Epithelial cell of proximal tubule (primary cell): ENCODE results near the gene ADGRB3. TPM values are rescaled to one million over a fixed set of nuclear protein-coding genes. Genes with fewer than 3 reads are reported as not detected.

Experiments
- DNase-seq: peaks from one replicate; pipeline ENCODE4 v3.0.0-alpha.2; 2011; ENCODE audit warnings: low read depth
- H3K4me3 ChIP-seq: 2 replicates; pipeline ENCODE4 v1.5.1; 2011; ENCODE audit warnings: low read depth, mild to moderate bottlenecking, low read length
- CTCF ChIP-seq: conservative IDR thresholded peaks from 2 replicates; pipeline ENCODE4 v1.5.1; 2012; ENCODE audit warnings: low read depth, mild to moderate bottlenecking, low read length
- total RNA-seq: library from RNA; depleted of rRNA; stranded (reverse); fragments of >200 nt; gene quantifications from 2 replicates; pipeline ENCODE4 v1.2.3, GENCODE V29; 2015

Gene ADGRB3
- total RNA-seq, 1 donor from 2014 or later, result 4.7 TPM

GRCh38 chr6:68642977-68643376 is 7.9 kb downstream of the ADGRB3 start:
- no peak overlapping the region for H3K4me3 ChIP-seq
- DNase-seq, result no peak
- no peak for TF ChIP-seq CTCF

- DNase-seq, result no peak
- TF ChIP-seq CTCF, result no peak
Measured at GRCh38 chr6:68649669-68650068, 14.6 kb downstream of the ADGRB3 start.

GRCh38 chr6:68650142-68650541 is 15.1 kb downstream of the ADGRB3 start:
- no peak for TF ChIP-seq CTCF
- DNase-seq, result no peak
- no peak overlapping the region for H3K4me3 ChIP-seq

More at GRCh38 chr6:68649669-68650068, 14.6 kb downstream of the ADGRB3 start:
- no peak overlapping the region for H3K4me3 ChIP-seq

GRCh38 chr6:68651011-68651985 is 16.2 kb downstream of the ADGRB3 start:
- TF ChIP-seq CTCF, result no peak

GRCh38 chr6:68652117-68652536 is 17.0 kb downstream of the ADGRB3 start:
- peak; percentile 16 for TF ChIP-seq CTCF
- no peak for DNase-seq
- H3K4me3 ChIP-seq, result no peak overlapping the region

More at GRCh38 chr6:68651011-68651985, 16.2 kb downstream of the ADGRB3 start:
- H3K4me3 ChIP-seq, result no peak overlapping the region
- no peak for DNase-seq

GRCh38 chr6:68653074-68653705 is 18.1 kb downstream of the ADGRB3 start:
- no peak overlapping the region for H3K4me3 ChIP-seq
- TF ChIP-seq CTCF, result no peak
- no peak for DNase-seq
